ENCODE results near the gene KRT85. TPM values are rescaled to one million over a fixed set of nuclear protein-coding genes. Genes with fewer than 3 reads are reported as not detected.
"Not testable (repeated sequence)": the region's sequence is repeated elsewhere in the genome, so short reads cannot be mapped to it uniquely, and the experiment has no call there.

The KRT85 gene
- polyA plus RNA-seq, 3 donors = not detected

- no peak overlapping the region for H3K27ac ChIP-seq (ENCODE audit: low read depth, low read length)
- WGBS, 3 donors = 90 to 93% (median 91%) methylated on average over 20 of the region's 20 CpGs
Measured at GRCh38 chr12:52356762-52357580, 10.3 kb downstream of the KRT85 start.

- 92 to 95% (median 94%) methylated on average over 51 to 56 of the region's 56 CpGs for WGBS, 3 donors
- H3K27ac ChIP-seq (ENCODE audit: low read depth, low read length) = no peak overlapping the region
Measured at GRCh38 chr12:52356031-52356761, 11.1 kb downstream of the KRT85 start.

DNA sequence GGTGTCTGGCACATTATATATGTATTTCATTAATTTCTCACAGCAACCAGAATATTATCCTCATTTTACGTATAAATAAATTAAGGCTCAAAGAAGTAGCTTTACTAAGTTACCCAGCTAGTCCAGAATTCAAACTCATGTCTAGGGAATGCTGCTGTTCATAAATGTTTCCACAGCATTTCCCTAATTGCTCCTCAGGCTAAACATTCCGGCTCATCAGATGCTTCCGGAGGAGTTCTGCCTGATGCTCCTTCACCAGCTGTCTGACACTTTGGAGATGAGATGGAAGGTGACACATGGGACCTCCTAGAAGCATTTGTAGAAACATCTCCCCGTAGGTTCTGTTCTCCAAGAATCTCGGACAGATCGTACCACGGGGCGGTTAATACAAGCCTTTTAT lies 12.1 kb downstream of the KRT85 start:
- H3K27ac ChIP-seq (ENCODE audit: low read depth, low read length) = no peak overlapping the region
- 91 to 96% (median 92%) methylated on average over 8 of the region's 8 CpGs for WGBS, 3 donors

DNA sequence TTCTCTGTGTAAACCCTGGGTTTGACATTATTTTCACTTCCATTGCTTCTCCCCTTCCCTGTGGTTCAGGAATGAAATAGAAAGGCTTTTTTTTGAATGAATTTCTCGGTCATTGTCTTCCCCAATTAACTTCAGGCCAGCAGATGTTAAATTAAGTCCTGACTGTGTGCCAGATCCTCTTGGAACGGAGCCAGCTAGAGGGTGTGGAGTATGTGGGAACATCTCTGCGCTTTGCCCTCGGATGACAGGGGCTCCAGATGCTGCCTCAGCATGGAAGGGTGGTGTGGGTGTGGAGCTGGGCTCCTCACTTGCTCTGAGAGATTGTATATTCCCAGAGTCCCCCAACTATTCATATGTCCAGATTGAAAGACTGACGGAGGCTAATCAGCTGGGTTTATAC lies 13.1 kb downstream of the KRT85 start:
- WGBS, 3 donors = 28 to 45% (median 31%) methylated on average over 5 of the region's 5 CpGs
- no peak overlapping the region for H3K27ac ChIP-seq (ENCODE audit: low read depth, low read length)

- H3K27ac ChIP-seq (ENCODE audit: low read depth, low read length) = no peak overlapping the region
- 59 to 70% (median 63%) methylated on average over 3 of the region's 3 CpGs for WGBS, 3 donors
Measured at GRCh38 chr12:52353766-52354165, 13.5 kb downstream of the KRT85 start.

- 66 to 91% (median 83%) methylated on average over 2 of the region's 2 CpGs for WGBS, 3 donors
- H3K27ac ChIP-seq (ENCODE audit: low read depth, low read length) = no peak overlapping the region
Measured at GRCh38 chr12:52352951-52353350, 14.3 kb downstream of the KRT85 start.

DNA sequence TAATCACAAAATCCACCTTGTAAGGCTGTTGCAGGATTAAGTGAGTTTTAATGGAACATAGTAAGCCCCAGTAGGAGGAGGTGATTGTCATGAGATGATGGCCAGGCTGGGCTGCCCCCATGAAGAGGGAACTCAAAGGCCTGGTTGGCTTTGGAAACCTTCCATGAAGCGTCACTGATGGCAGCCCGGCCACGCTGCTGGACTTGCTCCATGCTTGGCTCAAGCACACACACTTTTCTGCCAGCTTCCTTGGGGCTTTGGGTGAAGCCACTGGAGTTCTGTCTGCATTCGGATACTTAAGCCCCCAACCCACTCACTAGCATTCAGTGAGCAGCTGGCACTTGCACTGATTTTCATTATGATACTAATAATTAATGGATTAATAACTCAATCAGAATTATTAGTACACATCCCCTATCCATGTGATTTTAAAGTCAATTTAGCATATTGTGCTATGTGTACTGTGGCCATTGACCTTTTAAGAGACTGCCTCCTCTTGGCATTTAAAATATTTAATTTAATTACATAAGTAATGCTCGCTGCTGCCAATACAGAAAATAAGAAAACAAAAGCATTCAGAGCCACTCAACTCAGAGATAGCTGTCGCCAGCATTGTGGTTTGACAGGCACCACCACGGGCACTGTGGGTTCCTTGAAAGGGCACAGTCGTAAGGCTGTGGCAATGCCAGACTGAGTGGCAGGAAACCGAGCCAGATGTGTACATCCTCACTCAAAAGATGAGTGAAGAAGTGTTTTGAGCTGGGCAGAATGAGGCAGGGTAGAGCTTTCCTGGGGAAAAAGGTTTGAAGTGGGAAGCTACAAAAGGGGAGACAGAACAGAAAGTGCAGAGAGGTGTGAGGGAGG lies 15.9 kb downstream of the KRT85 start:
- 35 to 49% (median 40%) methylated on average over 9 of the region's 9 CpGs for WGBS, 3 donors
- H3K27ac ChIP-seq (ENCODE audit: low read depth, low read length) = no peak overlapping the region

DNA sequence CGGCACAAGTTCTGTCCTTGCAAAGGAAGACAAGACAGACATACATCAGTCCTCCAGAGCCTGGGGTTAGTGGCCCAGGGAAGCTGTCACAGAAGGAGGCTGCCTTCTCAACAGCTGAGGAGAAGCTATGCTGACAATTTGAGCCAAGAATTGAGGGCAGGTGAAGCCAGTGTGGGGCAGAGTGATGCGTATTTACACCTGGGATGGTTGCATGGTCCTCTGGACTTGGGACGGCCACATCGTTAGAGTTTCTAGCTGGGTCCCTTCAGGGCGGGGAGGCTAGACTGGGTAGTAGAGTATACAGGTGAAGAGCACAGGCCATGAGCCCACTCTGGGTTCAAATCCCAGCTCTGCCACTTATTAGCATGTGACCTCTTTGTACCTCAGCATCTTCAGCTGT lies 16.5 kb downstream of the KRT85 start:
- no peak overlapping the region for H3K27ac ChIP-seq (ENCODE audit: low read depth, low read length)
- 96 to 97% (median 96%) methylated on average over 5 of the region's 5 CpGs for WGBS, 3 donors

- 92 to 99% (median 92%) methylated on average over 8 of the region's 8 CpGs for whole genome bisulfite sequencing, 3 donors
- H3K27ac ChIP-seq (ENCODE audit: low read depth, low read length) = no peak overlapping the region
Measured at GRCh38 chr12:52350021-52350620, 17.2 kb downstream of the KRT85 start.

GRCh38 chr12:52349196-52349595 lies 18.1 kb downstream of the KRT85 start:
- 51 to 77% (median 55%) methylated on average over 6 of the region's 6 CpGs for WGBS, 3 donors
- H3K27ac ChIP-seq (ENCODE audit: low read depth, low read length) = no peak overlapping the region

GRCh38 chr12:52347551-52348510 lies 19.4 kb downstream of the KRT85 start:
- 66 to 80% (median 76%) methylated on average over 16 of the region's 16 CpGs for WGBS, 3 donors
- H3K27ac ChIP-seq (ENCODE audit: low read depth, low read length) = no peak overlapping the region

DNA sequence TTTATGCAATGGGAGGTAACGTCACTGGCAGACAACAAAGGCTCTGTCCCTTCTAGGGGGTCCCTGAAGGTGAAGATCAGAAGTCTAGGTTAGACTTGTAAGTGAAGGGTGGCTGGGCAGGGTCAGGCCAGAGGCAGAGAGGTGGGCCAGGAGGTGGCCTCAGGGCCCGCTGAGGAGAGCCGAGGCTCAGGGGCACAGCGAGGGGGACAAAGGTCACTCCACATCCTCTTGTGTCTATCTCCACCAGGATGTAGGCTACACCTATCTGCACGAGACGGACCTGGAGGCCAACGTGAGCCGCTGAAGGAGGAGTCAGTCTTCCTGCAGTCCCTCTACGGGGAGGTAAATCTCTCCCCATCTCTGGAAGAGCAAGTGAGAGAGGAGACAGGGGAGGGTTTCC lies 20.3 kb downstream of the KRT85 start:
- H3K27ac ChIP-seq (ENCODE audit: low read depth, low read length) = no peak overlapping the region
- WGBS, 3 donors = 73 to 84% (median 75%) methylated on average over 9 of the region's 9 CpGs

DNA sequence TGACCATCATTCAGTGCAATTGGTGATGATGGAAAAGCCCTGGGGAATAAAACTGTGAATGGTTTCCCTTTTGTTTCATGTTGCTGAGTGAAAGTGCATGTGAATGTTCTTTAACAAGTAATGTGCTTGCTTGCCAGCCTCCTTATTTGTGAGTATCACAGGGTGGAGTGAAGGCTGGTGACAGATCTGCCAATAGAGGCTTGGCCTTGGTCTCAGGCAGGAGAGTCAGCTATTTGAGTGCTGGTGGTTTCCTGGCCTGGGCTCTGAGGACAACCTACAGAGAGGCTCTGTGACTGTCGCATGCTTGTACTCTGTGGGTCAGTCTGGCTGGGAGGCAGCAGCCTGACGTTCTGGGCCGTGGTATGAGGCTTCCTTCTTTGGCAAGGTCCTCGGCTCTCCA lies 20.7 kb downstream of the KRT85 start:
- H3K27ac ChIP-seq (ENCODE audit: low read depth, low read length) = no peak overlapping the region
- 31 to 49% (median 41%) methylated on average over 4 of the region's 4 CpGs for WGBS, 3 donors

DNA sequence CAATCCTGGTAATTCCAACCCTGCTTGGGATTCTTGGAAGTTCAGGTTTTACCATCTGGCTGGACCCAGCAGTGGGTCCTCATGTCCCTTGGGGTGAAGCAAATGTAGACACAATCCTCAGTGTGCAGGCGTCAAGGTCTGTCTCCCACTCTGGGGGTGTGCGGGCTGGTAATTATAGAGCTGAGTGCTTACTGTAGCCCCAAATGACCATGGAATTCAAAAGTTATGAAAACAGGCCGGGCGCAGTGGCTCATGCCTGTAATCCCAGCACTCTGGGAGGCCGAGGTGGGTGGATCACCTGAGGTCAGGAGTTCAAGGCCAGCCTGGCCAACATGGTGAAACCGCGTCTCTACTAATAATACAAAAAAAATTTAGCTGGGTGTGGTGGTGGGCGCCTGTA lies 22.2 kb downstream of the KRT85 start:
- H3K27ac ChIP-seq (ENCODE audit: low read depth, low read length) = not testable (repeated sequence)
- WGBS, 3 donors = 80 to 94% (median 89%) methylated on average over 8 of the region's 8 CpGs

DNA sequence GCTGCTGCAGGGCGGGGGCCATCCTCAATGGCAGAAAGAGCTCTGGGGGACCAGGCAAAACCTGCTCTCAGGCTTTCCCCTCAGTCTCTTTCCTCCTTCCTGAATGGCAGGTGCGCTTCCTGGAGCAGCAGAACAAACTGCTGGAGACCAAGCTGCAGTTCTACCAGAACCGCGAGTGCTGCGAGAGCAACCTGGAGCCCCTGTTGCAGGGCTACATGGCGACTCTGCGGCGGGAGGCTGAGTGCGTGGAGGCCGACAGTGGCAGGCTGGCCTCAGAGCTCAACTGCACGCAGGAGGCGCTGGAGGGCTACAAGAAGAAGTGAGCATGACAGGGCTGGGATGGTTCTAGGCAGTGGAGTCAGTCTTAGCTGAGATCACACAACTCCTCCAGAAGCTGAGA lies 23.2 kb downstream of the KRT85 start:
- H3K27ac ChIP-seq (ENCODE audit: low read depth, low read length) = no peak overlapping the region
- 93 to 96% (median 94%) methylated on average over 12 of the region's 12 CpGs for WGBS, 3 donors

GRCh38 chr12:52343550-52343949 lies 23.7 kb downstream of the KRT85 start:
- WGBS, 3 donors = 70 to 92% (median 76%) methylated on average over 2 of the region's 2 CpGs
- H3K27ac ChIP-seq (ENCODE audit: low read depth, low read length) = no peak overlapping the region

GRCh38 chr12:52342781-52343490 lies 24.3 kb downstream of the KRT85 start:
- no peak overlapping the region for H3K27ac ChIP-seq (ENCODE audit: low read depth, low read length)
- 82 to 93% (median 83%) methylated on average over 2 of the region's 2 CpGs for WGBS, 3 donors

All from adipose tissue (tissue), 3 donors.